ENCODE measurements around the gene ZNG1A.

DNA sequence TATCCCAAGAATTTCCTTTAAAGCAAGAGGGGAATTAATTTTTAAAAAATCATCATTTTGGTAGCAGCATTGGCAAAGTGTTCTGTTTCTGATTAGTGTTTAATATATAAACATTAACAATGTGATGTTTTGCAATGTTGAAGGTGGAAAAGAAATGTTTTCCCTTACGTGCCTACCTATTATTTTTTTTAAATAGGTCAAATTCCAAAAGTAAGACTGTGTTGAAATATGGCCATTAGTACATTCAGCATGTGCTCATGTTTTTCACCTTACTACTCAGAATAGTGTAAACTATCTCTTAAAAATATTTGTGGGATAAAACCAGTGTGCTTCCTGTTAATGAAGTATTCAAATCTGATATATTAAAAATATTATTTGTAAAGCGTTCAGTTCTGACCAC is 39.1 kb upstream of the ZNG1A start:
- TF ChIP-seq ZC3H10 (CRISPR knock-in tag; IDR thresholded peaks at IDR 0.05) (no peak), CSDC2 (CRISPR knock-in tag; IDR thresholded peaks at IDR 0.05) (no peak), ZFP3 (CRISPR knock-in tag; IDR thresholded peaks at IDR 0.05) (no peak)
